GM12878 (cell line): ENCODE measurements around the gene CACFD1. TPM values are rescaled to one million over a fixed set of nuclear protein-coding genes. Genes with fewer than 3 reads are reported as not detected.

Source experiments
- CEBPB ChIP-seq, 2 experiments: fragments of 150-350 bp in 1 of 2; IDR thresholded peaks; 2 replicates each; pipeline ENCODE4 v1.6.1; 2012 to 2014; ENCODE audit warnings: low read depth in 2 of 2, low read length in 2 of 2, borderline replicate concordance in 1 of 2, inconsistent platforms in 1 of 2
- FOXM1 ChIP-seq: IDR thresholded peaks from 2 replicates; pipeline ENCODE4 v1.6.1; 2012; ENCODE audit warnings: low read depth, mild to moderate bottlenecking, inconsistent platforms, low read length, moderate library complexity
- GATAD2B ChIP-seq: fragments of 450-650 bp; conservative IDR thresholded peaks from 2 replicates; pipeline ENCODE4 v1.6.1; 2017; ENCODE audit warnings: low read depth, mild to moderate bottlenecking, moderate library complexity
- HDGF ChIP-seq: fragments of 450-650 bp; IDR thresholded peaks from 2 replicates; pipeline ENCODE4 v1.6.1; 2016; ENCODE audit warnings: antibody characterized with exemption
- NFYB ChIP-seq: IDR thresholded peaks from 2 replicates; pipeline ENCODE4 v1.6.1; 2011; ENCODE audit warnings: low read depth, mild to moderate bottlenecking, low read length, improper control_type of control experiment, moderate library complexity; ENCODE audit not compliant: insufficient read depth
- PAX5 ChIP-seq: IDR thresholded peaks from 2 replicates; pipeline ENCODE4 v1.6.1; 2011; ENCODE audit warnings: low read depth, low read length, borderline replicate concordance
- PML ChIP-seq: IDR thresholded peaks from 2 replicates; pipeline ENCODE4 v1.6.1; 2012; ENCODE audit warnings: low read length, inconsistent platforms
- POLR2AphosphoS2 ChIP-seq: IDR thresholded peaks from 2 replicates; pipeline ENCODE4 v1.6.1; 2011; ENCODE audit warnings: low read depth, mild to moderate bottlenecking, low read length, improper control_type of control experiment, moderate library complexity
- RAD21 ChIP-seq: IDR thresholded peaks from 2 replicates; pipeline ENCODE4 v1.6.1; 2011; ENCODE audit warnings: mild to moderate bottlenecking, low read depth, low read length, moderate library complexity; ENCODE audit not compliant: insufficient read depth
- SRF ChIP-seq, 2 experiments: IDR thresholded peaks; 2 replicates each; pipeline ENCODE4 v1.6.1; 2011; ENCODE audit warnings: low read depth in 2 of 2, low read length in 2 of 2, mild to moderate bottlenecking in 1 of 2, moderate library complexity in 1 of 2
- SUPT20H ChIP-seq: IDR thresholded peaks from 2 replicates; pipeline ENCODE4 v1.6.1; 2011; ENCODE audit warnings: low read depth, mild to moderate bottlenecking, low read length, moderate library complexity, borderline replicate concordance; ENCODE audit not compliant: control insufficient read depth
- polyA plus RNA-seq, 11 experiments: library from polyadenylated mRNA; depleted of rRNA in 4 of 11; unstranded in 6 of 11; stranded (reverse) in 5 of 11; fragments of >200 nt; fragmentation: Nextera tagmentation in 4 of 11; fragmentation: Illumina TruSeq in 1 of 11; extraction: Ambion mirVana in 4 of 11; extraction: Trizol in 1 of 11; gene quantifications; 1 replicate in 1 of 11; 2 replicates in 10 of 11; pipeline versions ENCODE4 v1.2.1 to v1.2.3, GENCODE V29; 2011 to 2016; ENCODE audit warnings: inconsistent platforms in 2 of 11, missing spikeins in 2 of 11, low read depth in 1 of 11
- total RNA-seq, 4 experiments: library from RNA; depleted of rRNA in 3 of 4; stranded (reverse); fragments of >200 nt in 3 of 4; fragmentation: Illumina TruSeq in 1 of 4; extraction: Trizol in 1 of 4; gene quantifications; 2 replicates each; pipeline versions ENCODE4 v1.2.1 to v1.2.3, GENCODE V29; 2013 to 2021
- TF ChIP-seq, protein P1 (sequence below): fragments of 450-650 bp; IDR thresholded peaks from 2 replicates; pipeline ENCODE4 v1.6.1; 2018; ENCODE audit warnings: mild to moderate bottlenecking, low read depth, moderate library complexity; ENCODE audit not compliant: partially characterized antibody
- TF ChIP-seq, protein P2 (sequence below): fragments of 450-650 bp; formaldehyde crosslinking; IDR thresholded peaks from 2 replicates; pipeline ENCODE4 v1.5.0; 2022; ENCODE audit warnings: mild to moderate bottlenecking, missing genetic modification characterization
- TF ChIP-seq, protein P3 (sequence below): IDR thresholded peaks from 2 replicates; pipeline ENCODE4 v1.6.1; 2012; ENCODE audit warnings: low read depth, low read length, improper control_type of control experiment
- TF ChIP-seq, protein P4 (sequence below): fragments of 450-650 bp; conservative IDR thresholded peaks from 2 replicates; pipeline ENCODE4 v1.6.1; 2017; ENCODE audit warnings: mild to moderate bottlenecking, moderate library complexity
- TF ChIP-seq, protein P5 (sequence below): fragments of 150-350 bp; IDR thresholded peaks from 2 replicates; pipeline ENCODE4 v1.6.1; 2016; ENCODE audit warnings: low read depth, low read length

CACFD1 gene
- total and polyA plus RNA-seq, 10 of the 15 experiments (the other 5 are each of a cell fraction or from before 2014, with no cell fraction given): 0.09 to 5.8 (median 1.4) TPM; not detected in 1

DNA sequence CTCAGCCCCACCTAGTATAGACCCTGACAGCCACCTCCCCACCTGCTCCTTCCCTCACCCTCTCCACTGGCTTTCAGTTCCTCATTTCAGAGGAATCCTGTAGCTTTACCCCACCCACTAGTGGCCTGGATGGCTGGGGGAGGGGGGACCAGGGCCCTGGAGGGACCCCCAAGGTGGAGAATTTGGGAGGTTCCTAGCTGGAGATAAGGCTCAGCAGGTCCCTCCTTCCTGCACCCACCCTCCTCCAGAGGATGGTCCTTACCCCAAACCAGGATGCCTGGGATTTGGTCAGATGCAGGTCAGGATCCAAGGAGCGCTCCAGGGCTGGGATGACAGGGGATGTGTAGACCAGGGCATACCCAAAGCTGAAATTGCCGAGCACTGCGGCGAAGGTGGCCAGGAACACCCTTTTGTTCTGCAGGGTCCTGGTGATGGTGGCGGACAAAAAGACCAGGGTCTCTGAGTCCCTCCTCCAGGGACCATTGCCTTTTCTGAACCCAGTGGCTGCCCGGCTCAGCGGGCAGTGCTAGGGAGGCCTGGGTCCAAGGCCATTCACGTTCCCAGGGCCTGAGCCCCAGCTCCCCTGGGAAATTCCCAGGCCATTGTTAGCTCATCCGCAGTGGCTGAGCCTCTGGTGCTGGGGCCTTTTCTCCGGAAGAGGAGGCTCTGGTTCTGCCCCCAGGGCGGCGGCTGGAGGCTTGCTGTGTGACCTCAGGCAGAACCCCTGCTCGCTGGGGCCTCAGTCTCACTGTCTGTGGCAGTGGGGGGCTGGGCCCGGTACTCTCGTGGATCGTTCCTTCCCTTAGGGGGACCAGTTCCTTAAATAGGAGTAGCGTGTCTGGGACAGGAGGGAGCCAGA, 18.4 kb downstream of the CACFD1 start (continued):
- TF ChIP-seq, protein P1, sequence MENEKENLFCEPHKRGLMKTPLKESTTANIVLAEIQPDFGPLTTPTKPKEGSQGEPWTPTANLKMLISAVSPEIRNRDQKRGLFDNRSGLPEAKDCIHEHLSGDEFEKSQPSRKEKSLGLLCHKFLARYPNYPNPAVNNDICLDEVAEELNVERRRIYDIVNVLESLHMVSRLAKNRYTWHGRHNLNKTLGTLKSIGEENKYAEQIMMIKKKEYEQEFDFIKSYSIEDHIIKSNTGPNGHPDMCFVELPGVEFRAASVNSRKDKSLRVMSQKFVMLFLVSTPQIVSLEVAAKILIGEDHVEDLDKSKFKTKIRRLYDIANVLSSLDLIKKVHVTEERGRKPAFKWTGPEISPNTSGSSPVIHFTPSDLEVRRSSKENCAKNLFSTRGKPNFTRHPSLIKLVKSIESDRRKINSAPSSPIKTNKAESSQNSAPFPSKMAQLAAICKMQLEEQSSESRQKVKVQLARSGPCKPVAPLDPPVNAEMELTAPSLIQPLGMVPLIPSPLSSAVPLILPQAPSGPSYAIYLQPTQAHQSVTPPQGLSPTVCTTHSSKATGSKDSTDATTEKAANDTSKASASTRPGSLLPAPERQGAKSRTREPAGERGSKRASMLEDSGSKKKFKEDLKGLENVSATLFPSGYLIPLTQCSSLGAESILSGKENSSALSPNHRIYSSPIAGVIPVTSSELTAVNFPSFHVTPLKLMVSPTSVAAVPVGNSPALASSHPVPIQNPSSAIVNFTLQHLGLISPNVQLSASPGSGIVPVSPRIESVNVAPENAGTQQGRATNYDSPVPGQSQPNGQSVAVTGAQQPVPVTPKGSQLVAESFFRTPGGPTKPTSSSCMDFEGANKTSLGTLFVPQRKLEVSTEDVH: no peak
- TF ChIP-seq, protein P2, sequence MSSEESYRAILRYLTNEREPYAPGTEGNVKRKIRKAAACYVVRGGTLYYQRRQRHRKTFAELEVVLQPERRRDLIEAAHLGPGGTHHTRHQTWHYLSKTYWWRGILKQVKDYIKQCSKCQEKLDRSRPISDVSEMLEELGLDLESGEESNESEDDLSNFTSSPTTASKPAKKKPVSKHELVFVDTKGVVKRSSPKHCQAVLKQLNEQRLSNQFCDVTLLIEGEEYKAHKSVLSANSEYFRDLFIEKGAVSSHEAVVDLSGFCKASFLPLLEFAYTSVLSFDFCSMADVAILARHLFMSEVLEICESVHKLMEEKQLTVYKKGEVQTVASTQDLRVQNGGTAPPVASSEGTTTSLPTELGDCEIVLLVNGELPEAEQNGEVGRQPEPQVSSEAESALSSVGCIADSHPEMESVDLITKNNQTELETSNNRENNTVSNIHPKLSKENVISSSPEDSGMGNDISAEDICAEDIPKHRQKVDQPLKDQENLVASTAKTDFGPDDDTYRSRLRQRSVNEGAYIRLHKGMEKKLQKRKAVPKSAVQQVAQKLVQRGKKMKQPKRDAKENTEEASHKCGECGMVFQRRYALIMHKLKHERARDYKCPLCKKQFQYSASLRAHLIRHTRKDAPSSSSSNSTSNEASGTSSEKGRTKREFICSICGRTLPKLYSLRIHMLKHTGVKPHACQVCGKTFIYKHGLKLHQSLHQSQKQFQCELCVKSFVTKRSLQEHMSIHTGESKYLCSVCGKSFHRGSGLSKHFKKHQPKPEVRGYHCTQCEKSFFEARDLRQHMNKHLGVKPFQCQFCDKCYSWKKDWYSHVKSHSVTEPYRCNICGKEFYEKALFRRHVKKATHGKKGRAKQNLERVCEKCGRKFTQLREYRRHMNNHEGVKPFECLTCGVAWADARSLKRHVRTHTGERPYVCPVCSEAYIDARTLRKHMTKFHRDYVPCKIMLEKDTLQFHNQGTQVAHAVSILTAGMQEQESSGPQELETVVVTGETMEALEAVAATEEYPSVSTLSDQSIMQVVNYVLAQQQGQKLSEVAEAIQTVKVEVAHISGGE (CRISPR knock-in tag): no peak
- TF ChIP-seq NFYB: no peak
- TF ChIP-seq POLR2AphosphoS2: no peak
- TF ChIP-seq FOXM1: 0 out of 2 replicates have a peak, but pooled peaks have one; percentile 50
- no peak for TF ChIP-seq SRF (IDR thresholded peaks at IDR 0.05; ENCODE audit: low read depth in 2 of 2, low read length in 2 of 2)
- 0 out of 2 replicates have a peak, but pooled peaks have one; percentile 56 for TF ChIP-seq PML
- TF ChIP-seq RAD21: no peak
- TF ChIP-seq CEBPB (IDR thresholded peaks at IDR 0.05; ENCODE audit: borderline replicate concordance in 1 of 2, low read depth in 2 of 2, low read length in 2 of 2): no peak
- no peak; the same call in 1 of the 2 replicates for TF ChIP-seq GATAD2B
- no peak for TF ChIP-seq SUPT20H
- no peak for TF ChIP-seq HDGF
- TF ChIP-seq, protein P3, sequence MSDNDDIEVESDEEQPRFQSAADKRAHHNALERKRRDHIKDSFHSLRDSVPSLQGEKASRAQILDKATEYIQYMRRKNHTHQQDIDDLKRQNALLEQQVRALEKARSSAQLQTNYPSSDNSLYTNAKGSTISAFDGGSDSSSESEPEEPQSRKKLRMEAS: no peak
- TF ChIP-seq, protein P4, sequence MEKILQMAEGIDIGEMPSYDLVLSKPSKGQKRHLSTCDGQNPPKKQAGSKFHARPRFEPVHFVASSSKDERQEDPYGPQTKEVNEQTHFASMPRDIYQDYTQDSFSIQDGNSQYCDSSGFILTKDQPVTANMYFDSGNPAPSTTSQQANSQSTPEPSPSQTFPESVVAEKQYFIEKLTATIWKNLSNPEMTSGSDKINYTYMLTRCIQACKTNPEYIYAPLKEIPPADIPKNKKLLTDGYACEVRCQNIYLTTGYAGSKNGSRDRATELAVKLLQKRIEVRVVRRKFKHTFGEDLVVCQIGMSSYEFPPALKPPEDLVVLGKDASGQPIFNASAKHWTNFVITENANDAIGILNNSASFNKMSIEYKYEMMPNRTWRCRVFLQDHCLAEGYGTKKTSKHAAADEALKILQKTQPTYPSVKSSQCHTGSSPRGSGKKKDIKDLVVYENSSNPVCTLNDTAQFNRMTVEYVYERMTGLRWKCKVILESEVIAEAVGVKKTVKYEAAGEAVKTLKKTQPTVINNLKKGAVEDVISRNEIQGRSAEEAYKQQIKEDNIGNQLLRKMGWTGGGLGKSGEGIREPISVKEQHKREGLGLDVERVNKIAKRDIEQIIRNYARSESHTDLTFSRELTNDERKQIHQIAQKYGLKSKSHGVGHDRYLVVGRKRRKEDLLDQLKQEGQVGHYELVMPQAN: no peak
- TF ChIP-seq, protein P5, sequence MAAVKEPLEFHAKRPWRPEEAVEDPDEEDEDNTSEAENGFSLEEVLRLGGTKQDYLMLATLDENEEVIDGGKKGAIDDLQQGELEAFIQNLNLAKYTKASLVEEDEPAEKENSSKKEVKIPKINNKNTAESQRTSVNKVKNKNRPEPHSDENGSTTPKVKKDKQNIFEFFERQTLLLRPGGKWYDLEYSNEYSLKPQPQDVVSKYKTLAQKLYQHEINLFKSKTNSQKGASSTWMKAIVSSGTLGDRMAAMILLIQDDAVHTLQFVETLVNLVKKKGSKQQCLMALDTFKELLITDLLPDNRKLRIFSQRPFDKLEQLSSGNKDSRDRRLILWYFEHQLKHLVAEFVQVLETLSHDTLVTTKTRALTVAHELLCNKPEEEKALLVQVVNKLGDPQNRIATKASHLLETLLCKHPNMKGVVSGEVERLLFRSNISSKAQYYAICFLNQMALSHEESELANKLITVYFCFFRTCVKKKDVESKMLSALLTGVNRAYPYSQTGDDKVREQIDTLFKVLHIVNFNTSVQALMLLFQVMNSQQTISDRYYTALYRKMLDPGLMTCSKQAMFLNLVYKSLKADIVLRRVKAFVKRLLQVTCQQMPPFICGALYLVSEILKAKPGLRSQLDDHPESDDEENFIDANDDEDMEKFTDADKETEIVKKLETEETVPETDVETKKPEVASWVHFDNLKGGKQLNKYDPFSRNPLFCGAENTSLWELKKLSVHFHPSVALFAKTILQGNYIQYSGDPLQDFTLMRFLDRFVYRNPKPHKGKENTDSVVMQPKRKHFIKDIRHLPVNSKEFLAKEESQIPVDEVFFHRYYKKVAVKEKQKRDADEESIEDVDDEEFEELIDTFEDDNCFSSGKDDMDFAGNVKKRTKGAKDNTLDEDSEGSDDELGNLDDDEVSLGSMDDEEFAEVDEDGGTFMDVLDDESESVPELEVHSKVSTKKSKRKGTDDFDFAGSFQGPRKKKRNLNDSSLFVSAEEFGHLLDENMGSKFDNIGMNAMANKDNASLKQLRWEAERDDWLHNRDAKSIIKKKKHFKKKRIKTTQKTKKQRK: no peak
- no peak for TF ChIP-seq PAX5
